ENCODE results near the gene C20orf96. TPM values are rescaled to one million over a fixed set of nuclear protein-coding genes. Genes with fewer than 3 reads are reported as not detected.

C20orf96 gene
- total and polyA plus RNA-seq, 2 experiments from 2014 or later, result 0.32 to 4.5 TPM

GRCh38 chr20:329851-330232 is 39.3 kb upstream of the C20orf96 start:
- Histone ChIP-seq H3K79me2 (ENCODE audit: insufficient read depth) (peaks cover 19% of the 10 kb centered on the region), H3K4me3 (no peak overlapping the region), H3K27me3 (replicated peaks; ENCODE audit: insufficient read depth) (no peaks in the 10 kb centered on the region), H3K9me3 (ENCODE audit: low read depth) (no peaks in the 10 kb centered on the region), H3K4me1 (ENCODE audit: insufficient read depth) (peaks cover 26% of the 10 kb centered on the region), H3K9ac (no peak overlapping the region), H3K27ac (peak overlapping the region; percentile 46; the same call in 1 of the 2 replicates), H2AFZ (no peak overlapping the region), H3F3A (ENCODE audit: insufficient read depth) (peaks cover 31% of the 10 kb centered on the region), H3K9me2 (ENCODE audit: insufficient read depth) (no peaks in the 10 kb centered on the region), H3K36me3 (ENCODE audit: low read depth) (no peaks in the 10 kb centered on the region), H3K4me2 (ENCODE audit: unreplicated experiment) (no peak overlapping the region), H4K20me1 (ENCODE audit: insufficient read depth) (no peaks in the 10 kb centered on the region)
- DNase-seq, result no peak
- WGBS, 2 experiments (ENCODE audit: low coverage in 1 of 2, low lambda C conversion rate in 2 of 2, missing lambda C conversion rate in 2 of 2), result 89 to 94% methylated on average over 3 to 4 of the region's 4 CpGs
- in situ Hi-C loops (cut with MboI), result no loop called here
- TF ChIP-seq EZH2 (IDR thresholded peaks at IDR 0.05; ENCODE audit: insufficient read depth, poor library complexity, severe bottlenecking) (no peak), EZH2phosphoT487 (IDR thresholded peaks at IDR 0.05; ENCODE audit: insufficient read depth, low read depth) (no peak)

DNA sequence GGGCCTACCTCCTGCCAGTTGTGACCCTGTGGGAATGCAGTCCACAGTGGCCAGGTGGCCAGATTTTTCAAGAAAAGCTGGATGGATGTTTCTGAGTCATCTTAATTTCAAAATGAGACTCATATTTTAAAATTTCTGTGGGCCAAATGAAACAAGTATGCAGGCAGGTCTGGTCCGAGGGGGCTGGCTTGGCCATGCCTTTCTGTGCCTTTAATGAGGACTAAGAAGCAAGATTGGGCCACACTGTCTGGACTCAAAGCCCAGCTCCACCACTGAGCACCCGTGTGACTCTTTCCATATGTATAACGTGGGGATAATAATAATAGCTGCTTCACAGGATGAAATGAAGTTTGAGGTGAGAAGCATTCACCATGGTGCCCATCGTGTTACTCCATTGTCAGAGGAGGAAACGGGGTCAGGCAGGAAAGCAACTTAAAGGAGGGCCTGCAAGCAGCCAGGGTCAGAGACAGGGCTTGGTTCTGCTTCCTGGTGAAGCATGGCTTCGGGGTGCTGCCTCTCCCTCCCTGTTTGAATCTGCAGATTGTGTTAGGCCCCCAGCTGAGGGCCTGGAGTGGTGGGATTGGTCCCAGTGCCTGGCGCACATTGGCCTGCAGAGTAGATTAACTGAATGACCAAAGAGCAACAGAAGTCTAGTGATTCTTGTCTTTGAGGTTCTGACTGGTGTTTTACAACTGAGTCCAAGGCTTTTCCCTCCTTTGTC is 38.6 kb upstream of the C20orf96 start:
- no peaks in the 10 kb centered on the region for H4K20me1 ChIP-seq (ENCODE audit: insufficient read depth)
- H3K4me2 ChIP-seq (ENCODE audit: unreplicated experiment), result peak overlapping the region; percentile 34

GRCh38 chr20:328027-328974 is 37.8 kb upstream of the C20orf96 start:
- 42% methylated on average over 24 to 31 of the region's 31 CpGs for WGBS, 2 experiments (ENCODE audit: low coverage in 1 of 2, low lambda C conversion rate in 2 of 2, missing lambda C conversion rate in 2 of 2)
- H3K9ac ChIP-seq, result peak overlapping the region; percentile 88
- H3K9me3 ChIP-seq (ENCODE audit: low read depth), result no peaks in the 10 kb centered on the region
- no peaks in the 10 kb centered on the region for H3K27me3 ChIP-seq (replicated peaks; ENCODE audit: insufficient read depth)
- in situ Hi-C loops (cut with MboI), result no loop called here
- no peaks in the 10 kb centered on the region for H3K9me2 ChIP-seq (ENCODE audit: insufficient read depth)
- H3K4me2 ChIP-seq (ENCODE audit: unreplicated experiment), result peak overlapping the region; percentile 98
- no peaks in the 10 kb centered on the region for H4K20me1 ChIP-seq (ENCODE audit: insufficient read depth)
- peaks cover 19% of the 10 kb centered on the region for H3K79me2 ChIP-seq (ENCODE audit: insufficient read depth)
- peak overlapping the region; percentile 89 for H3K27ac ChIP-seq
- H3K4me1 ChIP-seq (ENCODE audit: insufficient read depth), result peaks cover 31% of the 10 kb centered on the region
- TF ChIP-seq EZH2 (IDR thresholded peaks at IDR 0.05; ENCODE audit: insufficient read depth, poor library complexity, severe bottlenecking) (no peak), EZH2phosphoT487 (IDR thresholded peaks at IDR 0.05; ENCODE audit: insufficient read depth, low read depth) (no peak)
- peaks cover 39% of the 10 kb centered on the region for H3F3A ChIP-seq (ENCODE audit: insufficient read depth)
- peak overlapping the region; percentile 84 for H3K4me3 ChIP-seq
- 0 out of 2 replicates have a peak overlapping the region, but pooled peaks have one; percentile 19 for H2AFZ ChIP-seq
- H3K36me3 ChIP-seq (ENCODE audit: low read depth), result no peaks in the 10 kb centered on the region
- peak; percentile 38 for DNase-seq

More for the DNA sequence above, 38.6 kb upstream of the C20orf96 start:
- in situ Hi-C loops (cut with MboI), result no loop called here
- Histone ChIP-seq H3K9me3 (ENCODE audit: low read depth) (no peaks in the 10 kb centered on the region), H3K27ac (peak overlapping the region; percentile 46), H2AFZ (no peak overlapping the region), H3K4me1 (ENCODE audit: insufficient read depth) (peaks cover 26% of the 10 kb centered on the region), H3K36me3 (ENCODE audit: low read depth) (no peaks in the 10 kb centered on the region), H3K27me3 (replicated peaks; ENCODE audit: insufficient read depth) (no peaks in the 10 kb centered on the region), H3F3A (ENCODE audit: insufficient read depth) (peaks cover 34% of the 10 kb centered on the region), H3K9ac (peak overlapping the region; percentile 88; the same call in 1 of the 2 replicates), H3K9me2 (ENCODE audit: insufficient read depth) (no peaks in the 10 kb centered on the region), H3K4me3 (peak overlapping the region; percentile 84; the same call in 1 of the 2 replicates), H3K79me2 (ENCODE audit: insufficient read depth) (peaks cover 19% of the 10 kb centered on the region)
- WGBS, 2 experiments (ENCODE audit: low coverage in 1 of 2, low lambda C conversion rate in 2 of 2, missing lambda C conversion rate in 2 of 2), result 48 to 51% methylated on average over 7 of the region's 7 CpGs
- DNase-seq, result peak; percentile 65
- TF ChIP-seq EZH2 (IDR thresholded peaks at IDR 0.05; ENCODE audit: insufficient read depth, poor library complexity, severe bottlenecking) (no peak), EZH2phosphoT487 (IDR thresholded peaks at IDR 0.05; ENCODE audit: insufficient read depth, low read depth) (no peak)

Measured in GM23248 (cell line).